Amniotic stem cell (primary cell): ENCODE results near the gene NCBP3.

Experiments used
- DNase-seq: peaks from one replicate; lab custom pipeline; 2025; lab: John Stamatoyannopoulos, UW

The NCBP3 gene

DNA sequence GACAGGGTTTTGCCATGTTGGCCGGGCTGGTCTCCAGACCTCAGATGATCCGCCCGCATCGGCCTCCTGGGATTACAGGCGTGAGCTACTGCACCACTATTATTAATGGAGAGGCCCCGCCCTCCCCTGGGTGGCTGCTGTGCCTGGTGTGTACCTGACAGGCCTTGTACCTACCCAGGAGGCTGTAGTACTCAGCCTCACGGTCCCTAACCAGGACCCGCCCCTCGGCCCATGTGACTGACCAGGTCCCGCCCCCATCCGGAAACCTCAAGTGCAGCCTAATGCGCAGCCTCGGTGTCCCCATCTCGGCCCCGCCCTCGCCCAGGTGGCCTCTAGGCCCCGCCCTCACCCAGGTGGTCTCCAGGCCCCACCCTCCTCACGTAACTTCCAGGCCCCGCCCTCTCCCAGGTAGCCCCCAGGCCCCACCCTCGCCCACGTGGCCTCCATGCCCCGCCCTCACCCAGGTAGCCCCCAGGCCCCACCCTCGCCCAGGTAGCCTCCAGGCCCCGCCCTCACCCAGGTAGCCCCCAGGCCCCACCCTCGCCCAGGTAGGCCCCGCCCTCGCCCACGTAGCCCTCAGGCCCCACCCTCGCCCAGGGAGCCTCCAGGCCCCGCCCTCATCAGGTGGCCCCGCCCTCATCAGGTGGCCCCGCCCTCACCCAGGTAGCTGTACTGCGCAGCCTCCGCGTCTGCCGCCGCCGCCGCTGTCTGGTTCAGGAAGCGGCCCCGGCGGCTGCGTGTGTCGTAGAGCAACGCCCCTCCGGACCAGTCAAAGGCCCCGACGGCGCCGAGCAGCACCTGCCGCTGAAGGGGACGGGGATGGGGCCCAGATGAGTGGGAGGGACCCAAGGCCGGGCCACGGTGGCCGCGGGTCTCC is 91.3 kb downstream of the NCBP3 start:
- DNase-seq, result no peak

DNA sequence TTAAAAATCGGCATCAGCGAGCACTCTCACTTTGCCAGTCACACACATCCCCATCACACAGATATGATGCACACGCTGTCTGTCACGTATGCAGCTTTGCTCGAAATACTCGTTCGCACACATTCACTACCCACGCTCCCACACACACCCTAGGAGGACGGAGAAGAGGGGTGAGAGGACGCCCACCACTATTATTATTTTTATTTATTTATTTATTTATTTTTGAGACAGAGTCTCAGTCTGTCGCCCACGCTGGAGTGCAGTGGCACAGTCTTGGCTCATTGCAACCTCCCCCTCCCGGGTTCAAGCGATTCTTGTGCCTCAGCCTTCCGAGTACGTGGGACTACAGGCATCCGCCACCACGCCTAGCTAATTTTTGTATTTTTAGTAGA is 92.0 kb downstream of the NCBP3 start:
- DNase-seq, result no peak

DNA sequence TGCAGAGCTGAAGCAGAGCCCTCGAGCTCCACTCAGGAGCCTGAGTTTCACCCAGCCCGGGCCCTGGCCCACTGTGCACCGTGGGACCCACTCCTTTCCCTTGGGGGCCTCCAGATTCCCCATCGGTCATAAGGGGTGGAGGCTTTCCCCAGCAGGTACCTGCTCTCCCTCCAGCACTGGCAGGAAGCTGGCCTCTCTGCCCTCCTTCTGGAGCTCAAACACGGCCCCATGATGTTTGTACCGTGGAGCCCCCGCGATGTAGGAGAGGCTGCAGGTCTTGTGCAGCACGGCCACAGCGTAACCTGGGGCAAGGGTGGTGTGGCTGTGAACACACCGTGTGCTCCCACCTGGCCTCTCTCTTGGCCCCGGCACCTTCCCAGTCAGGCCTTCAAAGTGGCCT is 92.4 kb downstream of the NCBP3 start:
- DNase-seq, result no peak
